GM21526 (cell line): Measurements from ENCODE around the gene TEC.

Experiments
- ATAC-seq: cut with Tn5 transposase; IDR thresholded peaks from one replicate; pipeline ENCODE4 v1.9.1; 2021; ENCODE audit warnings: moderate library complexity; ENCODE audit not compliant: unreplicated experiment, low FRiP score

The TEC gene

DNA sequence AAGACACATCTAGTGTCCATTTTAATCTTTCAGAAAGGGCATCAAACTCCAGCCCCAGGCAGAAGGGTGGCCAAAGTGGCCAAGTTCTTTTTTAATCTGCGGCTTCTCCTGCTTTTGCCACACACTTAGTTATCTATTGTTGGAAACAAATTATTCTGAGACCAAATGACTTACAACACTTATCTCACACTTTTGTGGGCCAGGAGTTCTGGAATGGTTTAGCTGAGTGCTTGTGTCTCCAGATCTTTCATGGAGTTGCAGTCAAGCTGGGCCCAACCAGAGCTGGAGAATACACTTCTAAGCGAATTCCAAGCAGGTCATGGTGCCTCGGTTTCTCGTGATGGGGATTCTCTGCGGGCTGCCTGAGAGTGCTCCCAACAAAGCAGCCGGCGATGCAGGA is 139.5 kb downstream of the TEC start:
- no peak for ATAC-seq

DNA sequence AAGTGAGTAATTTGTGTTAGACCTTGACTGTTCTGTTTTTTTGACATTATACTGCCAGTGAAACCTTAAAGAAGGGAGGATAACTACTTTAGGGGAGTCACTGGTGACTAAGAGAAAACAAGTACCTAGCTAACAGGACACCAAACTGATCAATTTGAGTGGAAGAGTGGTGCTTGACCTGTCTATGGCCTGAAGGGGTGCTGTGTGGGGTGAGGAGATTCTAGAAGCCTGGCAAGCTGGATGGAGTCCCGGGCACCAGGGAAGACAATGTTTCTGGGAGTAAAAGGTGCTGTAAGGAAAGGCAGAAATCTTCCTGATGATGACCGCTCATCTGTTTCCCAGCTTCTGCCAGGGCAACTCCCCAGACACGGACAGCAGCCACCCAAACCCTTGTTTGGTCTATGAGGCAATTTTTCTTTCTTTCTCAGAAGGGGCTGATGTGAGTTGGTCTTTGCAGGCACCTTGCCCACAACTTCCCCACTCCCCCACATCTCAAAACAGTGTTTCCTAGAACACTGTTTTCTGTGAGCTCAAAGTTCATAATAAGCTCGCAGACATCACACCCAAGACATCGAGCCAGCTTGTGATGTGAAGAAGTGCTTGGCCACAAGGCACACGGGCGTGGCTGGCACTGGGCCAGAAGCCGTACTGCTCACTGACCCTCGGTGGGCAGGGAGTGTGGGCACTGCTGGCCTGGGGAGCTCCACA is 140.2 kb downstream of the TEC start:
- no peak for ATAC-seq

DNA sequence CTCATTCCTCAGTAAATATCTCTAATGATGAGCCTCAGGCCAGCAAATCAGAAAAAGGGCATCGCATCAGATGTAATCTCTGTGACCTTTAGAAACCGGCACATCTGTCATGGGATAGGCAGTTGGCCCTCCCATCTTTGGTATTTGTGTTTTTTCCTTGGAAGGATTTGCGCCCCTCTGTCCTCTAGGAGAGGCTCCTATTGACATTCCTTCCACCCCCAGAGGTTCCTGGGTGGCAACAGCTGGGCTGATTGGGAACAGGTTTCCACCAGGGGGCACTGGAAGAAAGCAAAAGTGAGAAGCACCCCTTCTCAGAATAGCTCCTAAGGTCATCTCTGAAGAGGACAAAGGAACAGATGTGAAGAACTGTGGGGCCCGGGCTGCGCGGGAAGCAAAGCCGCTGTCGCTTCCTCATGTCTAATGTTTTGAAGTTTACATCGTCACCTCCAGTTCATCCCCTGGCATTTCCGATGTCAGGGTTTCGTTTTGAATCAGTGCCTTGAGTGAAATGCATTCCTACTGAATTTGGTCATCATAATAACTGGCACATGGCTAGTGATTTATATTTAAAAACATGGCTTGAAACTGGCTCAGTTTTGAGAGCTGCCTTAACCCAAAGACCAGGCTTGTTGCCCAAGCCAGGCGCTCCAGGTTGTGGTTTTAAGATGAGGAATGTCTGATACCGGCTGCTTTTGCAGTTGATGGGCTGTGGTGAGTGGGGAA is 141.8 kb downstream of the TEC start:
- peak; percentile 77 for ATAC-seq

DNA sequence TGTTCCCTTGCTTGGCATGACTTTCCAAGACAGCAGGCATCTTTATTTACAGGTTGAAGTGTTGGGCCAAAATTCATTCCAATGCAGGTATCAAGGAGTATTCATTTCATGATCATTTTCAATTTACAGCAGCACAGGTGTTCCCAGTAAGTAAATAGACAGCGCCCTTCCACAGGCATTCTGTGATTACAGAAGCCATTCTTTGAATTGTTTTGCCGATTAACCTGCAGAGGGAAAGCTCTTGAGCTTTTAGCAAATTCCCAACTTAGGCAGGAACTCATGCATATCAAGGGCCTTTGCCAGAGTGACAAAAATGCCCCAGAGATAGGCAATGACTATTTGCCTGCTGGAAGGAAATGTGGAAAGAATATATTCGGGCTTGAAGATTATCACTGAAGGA is 142.4 kb downstream of the TEC start:
- no peak for ATAC-seq

DNA sequence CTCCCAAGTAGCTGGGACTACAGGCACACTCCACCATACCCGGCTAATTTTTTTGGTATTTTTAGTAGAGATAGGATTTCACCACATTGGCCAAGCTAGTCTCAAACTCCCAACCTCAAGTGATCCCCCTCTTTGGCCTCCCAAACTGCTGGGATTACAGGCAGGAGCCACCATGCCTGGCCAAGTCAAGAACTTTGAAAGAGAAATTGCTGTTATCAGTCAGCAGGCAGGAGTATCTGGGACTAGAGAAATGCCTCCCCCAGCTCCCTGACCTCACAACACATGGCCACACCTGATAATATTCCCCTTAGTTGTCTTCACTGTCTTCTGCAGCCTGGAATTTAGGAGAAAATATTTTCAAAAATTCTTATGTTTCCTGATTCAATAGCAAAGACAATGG is 143.0 kb downstream of the TEC start:
- ATAC-seq = no peak

DNA sequence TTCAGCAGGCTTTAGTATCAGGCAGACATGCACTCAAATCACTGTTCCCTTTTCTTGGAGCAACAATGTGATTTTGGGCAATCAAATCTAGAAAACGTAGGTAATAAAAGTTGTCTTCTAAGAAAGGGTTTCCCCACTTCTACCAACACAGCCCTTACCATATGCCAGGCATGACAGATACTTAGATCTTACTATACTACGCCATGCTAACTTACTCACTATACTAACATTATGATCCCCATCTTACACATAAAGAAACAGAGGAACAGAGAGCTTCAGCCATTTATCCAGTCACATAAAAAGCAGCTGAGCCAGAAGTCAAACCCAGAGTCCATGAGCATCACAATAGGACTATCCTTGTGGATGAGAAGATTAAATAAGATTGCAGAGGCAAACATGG is 144.8 kb downstream of the TEC start:
- no peak for ATAC-seq

DNA sequence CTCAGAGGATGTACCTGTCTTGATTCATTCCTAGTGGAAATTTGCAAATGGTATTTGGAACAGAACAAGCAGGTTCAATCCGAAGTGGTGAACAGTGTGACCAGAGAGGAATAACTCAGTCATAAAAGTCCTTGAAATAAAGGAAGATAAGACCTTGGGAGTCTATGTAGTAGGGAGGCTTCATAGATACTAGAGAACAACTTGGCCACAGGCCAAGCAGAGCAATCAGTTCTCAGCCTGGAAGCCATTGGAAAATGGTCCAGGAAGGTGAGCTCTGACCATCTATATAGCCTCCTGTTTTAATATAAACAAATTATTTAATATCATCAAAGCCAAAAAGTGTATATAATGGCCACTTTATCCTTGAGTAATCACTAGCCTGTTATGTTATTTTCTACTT is 146.9 kb downstream of the TEC start:
- no peak for ATAC-seq

DNA sequence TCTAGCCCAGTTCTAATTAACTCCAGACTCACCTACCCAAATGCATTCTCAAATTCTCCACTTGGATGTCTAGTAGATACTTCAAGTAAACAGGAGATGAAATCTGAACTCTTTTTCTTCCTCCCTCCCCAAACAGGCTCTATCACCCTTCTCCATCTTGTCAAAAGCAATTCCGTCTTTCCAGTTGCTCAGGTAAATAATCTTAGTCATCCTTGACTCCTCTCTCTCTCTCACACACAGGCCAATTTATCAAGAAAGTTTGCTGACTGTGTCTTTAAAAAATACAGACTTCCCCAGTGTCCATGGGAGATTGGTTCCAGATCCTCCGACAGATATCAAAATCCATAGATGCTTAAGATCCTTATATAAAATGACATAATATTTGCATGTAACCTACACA is 148.5 kb downstream of the TEC start:
- no peak for ATAC-seq

DNA sequence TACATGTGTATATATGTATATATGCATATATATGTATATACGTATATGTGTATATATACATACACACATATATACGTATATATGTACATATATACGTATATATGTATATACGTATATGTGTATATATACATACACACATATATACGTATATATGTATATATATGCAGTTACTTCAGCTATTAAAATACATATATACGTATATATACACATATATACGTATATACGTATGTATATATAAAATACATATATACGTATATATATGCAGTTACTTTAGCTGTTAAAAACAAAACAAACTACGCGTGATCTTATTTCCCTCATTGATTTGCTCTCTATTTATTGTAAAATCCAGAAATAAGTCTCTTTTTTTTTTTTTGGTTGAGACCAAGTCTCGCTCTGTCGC is 149.5 kb downstream of the TEC start:
- ATAC-seq = no peak

DNA sequence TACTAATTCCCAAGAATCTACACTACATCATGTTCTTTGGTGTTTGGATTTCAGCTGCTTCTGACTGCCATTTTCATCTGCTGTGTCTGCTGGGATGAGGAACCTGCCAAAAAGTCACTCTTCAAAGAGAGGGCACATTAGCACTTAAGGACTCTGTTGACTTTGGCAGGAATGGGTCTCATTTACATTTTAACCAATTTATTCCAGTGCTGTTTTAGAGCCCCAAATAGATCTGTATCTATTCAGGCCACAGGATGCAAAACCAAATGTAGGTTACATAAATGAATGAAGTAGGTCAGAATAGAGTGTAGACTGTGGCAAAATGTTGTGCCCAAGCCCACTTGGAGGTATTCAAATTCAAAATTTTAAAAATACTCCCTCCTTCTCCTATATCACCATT is 150.0 kb downstream of the TEC start:
- no peak for ATAC-seq

DNA sequence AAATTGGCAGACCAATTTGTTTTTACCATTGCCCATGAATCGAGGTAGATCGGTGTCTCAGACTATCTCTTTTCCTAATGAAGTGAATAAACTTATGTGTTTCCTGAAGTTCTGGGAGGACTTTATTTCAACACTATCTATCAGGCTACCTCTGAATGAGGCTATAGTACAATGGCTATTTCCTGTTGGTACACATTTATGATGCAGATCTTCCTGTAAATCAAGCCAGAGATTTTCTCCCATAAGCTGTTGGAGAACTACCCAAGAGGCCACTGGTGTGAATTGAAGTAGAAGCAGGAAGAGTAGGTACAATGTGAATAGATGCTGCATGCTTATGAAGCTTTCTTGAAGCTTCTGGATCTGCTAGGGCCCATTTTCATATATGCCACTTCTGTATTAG is 151.6 kb downstream of the TEC start:
- no peak for ATAC-seq

DNA sequence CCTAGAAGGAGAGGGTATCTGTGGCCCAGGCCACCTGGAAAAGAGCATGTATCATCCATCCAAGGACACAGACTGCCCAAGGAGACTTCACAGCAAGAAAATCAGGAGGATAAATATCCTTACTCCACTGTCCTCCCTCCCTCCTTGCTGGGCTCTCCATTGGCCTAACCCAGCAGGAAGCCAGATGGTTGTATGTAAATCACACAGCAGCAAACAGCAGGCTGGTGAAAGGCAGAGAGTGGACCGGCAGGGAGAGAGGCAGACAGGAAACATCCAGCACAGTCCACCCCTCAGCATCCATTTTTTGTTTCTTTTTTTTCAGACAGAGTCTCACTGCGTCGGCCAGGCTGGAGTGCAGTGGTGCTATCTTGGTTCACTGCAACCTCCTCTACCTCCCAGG is 153.1 kb downstream of the TEC start:
- no peak for ATAC-seq

DNA sequence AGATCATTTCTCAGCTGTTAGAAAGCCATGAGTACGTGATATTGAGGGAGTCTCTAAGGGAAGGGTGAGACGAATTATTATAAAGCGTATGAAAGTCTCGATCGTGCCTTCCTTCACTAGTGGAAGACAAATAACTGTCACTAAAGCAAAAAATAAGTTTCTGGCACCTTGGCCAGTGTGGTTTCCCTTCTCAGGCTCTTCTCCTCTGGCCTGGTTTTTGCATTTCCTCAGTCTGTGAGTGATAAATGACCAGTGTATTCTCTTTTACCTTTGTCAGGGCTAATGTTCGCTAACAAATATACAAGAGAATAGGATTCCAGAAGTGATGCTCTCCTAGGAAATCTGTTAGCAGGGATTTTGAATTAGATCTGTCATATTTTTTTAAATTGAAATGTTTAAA is 155.2 kb downstream of the TEC start:
- no peak for ATAC-seq

DNA sequence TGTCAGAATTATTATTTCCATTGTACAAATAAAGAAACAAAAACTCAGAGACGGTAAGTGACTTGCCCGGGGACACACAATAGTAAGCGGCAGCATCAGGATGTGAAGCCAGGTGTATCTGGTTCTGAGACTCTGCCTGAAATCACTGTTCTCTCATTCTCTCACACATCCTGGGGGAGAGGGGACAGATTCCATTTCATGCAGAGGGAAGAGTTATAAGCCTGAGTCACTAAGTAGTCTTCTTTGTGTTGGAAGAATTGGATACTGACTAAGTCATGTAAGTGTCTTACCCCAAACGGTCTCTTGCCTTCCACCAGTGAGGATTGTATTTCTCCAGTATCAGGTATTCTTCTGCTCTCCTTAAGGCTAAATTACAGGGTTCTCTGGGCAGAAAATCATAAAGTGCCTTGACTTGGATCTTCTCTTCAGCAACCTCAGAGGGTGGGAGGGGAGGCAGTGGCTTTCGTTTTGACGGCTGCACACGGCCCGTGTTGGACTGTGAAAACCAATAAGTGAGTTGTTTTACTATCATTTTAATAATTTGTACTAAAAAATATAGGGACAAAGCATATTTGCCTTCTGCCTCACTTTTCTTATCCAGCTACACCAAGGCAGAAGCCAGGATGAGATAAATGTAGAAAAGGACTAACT is 157.5 kb downstream of the TEC start:
- no peak for ATAC-seq

DNA sequence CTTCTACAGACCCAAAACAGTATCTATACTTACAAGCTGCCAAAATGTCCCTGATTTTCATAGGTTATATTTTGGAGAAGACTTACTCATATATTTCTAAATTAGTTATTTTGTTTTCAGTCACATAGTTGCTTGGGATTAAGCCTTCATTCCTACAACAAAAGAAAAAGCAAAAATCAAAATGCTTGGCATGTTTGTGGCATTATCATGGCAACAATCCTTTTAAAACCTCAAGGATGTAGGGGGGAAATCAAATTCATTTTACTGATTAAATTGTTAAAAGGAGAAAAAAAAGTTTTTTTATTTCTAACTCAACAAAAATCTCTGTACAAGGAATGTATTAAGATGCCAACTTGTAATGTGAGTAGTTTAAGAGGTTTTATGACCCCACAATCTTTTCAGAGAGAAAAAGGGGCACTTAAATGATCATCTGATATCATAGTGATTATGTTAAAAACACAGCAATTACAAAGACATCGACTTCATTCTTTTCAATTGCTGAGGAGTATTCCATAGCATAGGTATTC is 159.1 kb downstream of the TEC start:
- no peak for ATAC-seq

DNA sequence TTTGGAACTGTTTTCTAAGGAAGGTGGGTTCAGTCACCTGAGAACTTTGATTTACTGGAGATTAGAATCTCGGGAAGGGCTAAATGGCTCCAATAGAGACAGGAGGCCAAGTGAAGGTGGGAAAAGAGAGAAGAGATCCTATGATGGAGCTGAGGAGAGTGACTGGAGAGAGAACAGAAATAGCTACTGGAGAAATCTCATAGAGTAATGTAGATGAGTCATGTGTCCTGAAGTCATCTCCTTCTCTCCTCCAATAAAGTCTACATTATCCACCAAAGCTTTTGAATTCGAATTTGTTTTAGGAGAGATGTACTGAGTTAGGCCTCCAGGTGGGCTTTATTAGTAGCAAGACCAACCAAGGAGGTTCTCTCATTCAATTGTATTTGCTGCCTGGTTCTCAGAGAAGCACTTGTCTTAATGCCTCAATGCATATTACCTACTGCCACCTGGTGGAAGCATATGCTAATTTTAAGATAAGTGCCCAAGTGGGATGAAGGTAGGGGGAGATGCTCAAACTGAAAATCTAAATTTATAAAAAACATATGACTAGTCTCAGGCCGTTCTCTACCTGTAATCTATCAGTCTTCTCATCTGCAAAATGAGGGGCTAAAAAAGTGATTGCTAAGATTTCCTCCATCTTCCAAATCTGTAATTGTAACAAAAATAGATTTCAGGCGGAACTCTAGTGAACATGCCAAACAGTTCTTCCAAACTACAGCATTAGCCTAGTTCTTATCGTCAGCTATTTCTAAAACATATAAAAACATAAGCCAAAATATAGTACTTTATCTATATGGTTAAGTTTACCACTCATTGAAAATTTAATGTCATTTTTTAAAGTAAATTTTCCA is 160.0 kb downstream of the TEC start:
- ATAC-seq = peak; percentile 67

DNA sequence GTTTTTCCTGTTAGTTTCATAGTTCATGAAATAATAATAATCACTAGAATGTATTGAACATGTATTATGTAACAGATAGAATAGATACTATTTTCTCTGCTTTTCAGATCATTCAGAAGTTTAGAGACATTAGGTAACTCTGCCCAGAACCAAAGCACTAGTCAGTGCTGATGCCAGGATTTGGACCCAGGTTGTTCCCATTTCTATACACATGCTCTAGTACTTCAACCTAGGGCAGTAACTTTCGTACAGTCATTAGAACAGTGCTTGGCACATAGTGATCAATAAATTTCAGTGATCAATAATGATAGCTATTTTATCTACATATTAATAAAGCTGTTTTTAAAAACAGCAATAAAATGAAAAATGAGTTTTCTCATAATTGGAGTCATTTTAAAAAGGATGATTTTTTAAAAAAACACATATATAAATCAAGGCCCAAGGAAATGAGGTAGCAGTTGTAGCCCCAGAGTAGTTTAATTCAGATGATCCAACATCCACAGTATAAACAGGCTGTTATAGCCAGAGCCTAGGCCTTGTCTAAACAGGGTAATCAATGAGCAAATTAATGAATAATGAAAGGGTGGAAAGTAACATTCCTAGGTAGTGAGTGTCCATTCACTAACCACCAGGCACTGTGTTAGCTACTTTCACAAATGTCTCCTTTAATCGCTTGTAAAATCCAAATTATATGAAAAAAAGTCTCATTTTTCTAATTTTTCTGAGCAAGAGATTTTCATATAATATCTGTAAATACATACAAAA is 161.1 kb downstream of the TEC start:
- no peak for ATAC-seq

DNA sequence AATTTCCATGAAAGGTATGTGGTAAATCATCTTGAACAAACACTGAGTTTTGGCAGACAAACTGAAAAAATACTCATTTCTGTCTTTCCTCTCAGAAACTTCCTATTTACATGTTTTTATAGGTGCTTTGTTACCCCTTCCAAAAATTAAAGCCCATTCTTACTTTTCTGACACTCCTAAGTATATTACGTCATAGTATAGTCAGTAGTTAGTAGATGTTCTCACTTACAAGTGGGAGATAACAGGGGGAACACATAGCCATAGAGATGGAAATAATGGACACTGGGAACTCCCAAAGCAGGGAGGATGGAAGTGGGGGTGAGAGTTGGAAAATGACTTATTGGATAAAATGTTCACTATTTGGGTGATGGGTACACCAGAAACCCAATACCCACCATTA is 164.4 kb downstream of the TEC start:
- no peak for ATAC-seq

DNA sequence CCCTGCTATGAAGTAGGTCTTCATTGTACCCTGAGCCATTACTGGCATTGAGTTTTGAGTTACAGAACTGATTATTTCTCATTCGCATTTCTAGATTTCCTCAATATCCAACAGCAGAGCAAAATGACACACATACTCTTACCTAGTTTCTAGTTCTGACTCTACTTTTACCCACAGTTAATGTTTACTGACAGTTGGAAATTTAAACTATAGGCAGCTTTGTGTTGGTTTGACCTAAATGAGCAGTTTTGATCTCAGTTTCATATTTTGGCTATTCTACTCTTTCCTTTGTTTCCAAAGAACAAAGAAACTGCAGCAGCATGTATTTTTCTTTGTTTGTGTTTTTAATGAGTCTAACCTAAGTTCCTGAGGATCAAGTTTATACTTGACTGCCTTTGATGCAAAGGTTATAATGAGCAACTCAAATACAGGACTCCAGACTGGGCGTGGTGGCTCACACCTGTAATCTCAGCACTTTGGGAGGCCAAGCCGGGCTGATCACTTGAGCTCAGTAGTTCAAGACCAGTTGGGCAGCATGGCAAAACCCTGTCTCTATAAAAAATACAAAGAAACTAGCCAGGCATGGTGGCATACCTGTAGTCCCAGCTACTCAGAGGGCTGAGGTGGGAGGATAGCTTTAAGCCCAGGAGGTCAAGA is 166.0 kb downstream of the TEC start:
- no peak for ATAC-seq

DNA sequence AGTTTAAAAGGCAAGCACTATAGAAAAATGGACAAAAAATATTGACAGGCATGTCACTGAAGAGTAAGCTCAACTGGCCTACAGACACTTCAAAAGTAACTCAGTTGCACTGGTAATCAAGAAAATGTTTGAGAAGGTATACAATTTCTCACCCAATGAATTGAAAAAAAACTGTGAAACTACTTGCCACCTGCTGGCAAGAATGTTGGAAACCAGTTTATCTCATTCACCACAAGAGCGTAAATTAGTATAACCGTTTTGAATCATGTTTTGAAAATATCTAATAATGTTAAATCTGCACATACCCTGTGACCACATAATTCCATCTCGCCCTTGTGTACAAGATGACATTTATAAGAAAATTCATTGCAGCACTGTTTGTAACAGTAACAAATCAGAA is 167.3 kb downstream of the TEC start:
- no peak for ATAC-seq
